22Rv1 (cell line): ENCODE results near the gene GABPB2.

ENCODE experiments used
- ZFX ChIP-seq: fragments of 450-650 bp; IDR thresholded peaks from 2 replicates; pipeline ENCODE4 v1.6.1; 2017; ENCODE audit warnings: antibody characterized with exemption, borderline replicate concordance
- TF ChIP-seq, protein P1 (sequence below): fragments of 450-650 bp; IDR thresholded peaks from 2 replicates; pipeline ENCODE4 v1.5.1; 2017; ENCODE audit warnings: mild to moderate bottlenecking

DNA sequence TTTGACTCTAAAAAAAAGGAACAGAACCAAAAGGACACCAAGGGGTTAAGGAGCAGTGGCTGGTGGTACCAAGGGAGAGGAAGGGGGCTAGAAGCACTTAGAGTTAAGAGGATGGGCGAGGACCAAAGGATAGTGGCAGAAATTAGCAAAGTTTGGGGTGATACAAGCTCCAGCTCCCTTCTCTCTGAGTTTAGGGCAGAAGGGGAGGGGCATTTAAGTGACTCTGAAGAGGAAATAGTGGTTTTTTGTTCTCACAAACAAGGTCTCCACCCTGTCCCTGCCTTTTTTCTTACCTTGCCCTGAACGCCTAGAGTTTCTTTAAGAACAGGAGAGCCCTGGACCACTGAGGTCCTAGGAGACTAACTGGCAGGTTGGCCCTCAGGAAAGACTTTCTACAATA is 14.4 kb upstream of the GABPB2 start:
- TF ChIP-seq, protein P1, sequence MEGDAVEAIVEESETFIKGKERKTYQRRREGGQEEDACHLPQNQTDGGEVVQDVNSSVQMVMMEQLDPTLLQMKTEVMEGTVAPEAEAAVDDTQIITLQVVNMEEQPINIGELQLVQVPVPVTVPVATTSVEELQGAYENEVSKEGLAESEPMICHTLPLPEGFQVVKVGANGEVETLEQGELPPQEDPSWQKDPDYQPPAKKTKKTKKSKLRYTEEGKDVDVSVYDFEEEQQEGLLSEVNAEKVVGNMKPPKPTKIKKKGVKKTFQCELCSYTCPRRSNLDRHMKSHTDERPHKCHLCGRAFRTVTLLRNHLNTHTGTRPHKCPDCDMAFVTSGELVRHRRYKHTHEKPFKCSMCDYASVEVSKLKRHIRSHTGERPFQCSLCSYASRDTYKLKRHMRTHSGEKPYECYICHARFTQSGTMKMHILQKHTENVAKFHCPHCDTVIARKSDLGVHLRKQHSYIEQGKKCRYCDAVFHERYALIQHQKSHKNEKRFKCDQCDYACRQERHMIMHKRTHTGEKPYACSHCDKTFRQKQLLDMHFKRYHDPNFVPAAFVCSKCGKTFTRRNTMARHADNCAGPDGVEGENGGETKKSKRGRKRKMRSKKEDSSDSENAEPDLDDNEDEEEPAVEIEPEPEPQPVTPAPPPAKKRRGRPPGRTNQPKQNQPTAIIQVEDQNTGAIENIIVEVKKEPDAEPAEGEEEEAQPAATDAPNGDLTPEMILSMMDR: no peak
- TF ChIP-seq ZFX: no peak
